A549 (cell line): ENCODE data around the gene CACNA1I. TPM values are rescaled to one million over a fixed set of nuclear protein-coding genes. Genes with fewer than 3 reads are reported as not detected.

ENCODE experiments used
- ATAC-seq, 2 experiments: fragments of 200-7000 bp in 1 of 2; fragments of >200 bp in 1 of 2; cut with Nextera tagmentation in 1 of 2; cut with Tn5 transposase in 1 of 2; 3 replicates each; pipeline versions ENCODE4 v1.8.0 to v1.9.1; 2018 to 2020; ENCODE audit warnings: mild to moderate bottlenecking in 1 of 2, moderate library complexity in 1 of 2
- CTCF ChIA-PET: fragments of 300-600 bp; sonication (Branson Sonifier 250); formaldehyde crosslinking; extraction: SDS; loops from one replicate; lab custom pipeline; 2021; ENCODE audit warnings: antibody characterized with exemption, inconsistent platforms; lab: Yijun Ruan, JAX
- POLR2A ChIA-PET: fragments of 350-600 bp; formaldehyde crosslinking; extraction: SDS; loops from one replicate; lab custom pipeline; 2021; ENCODE audit warnings: antibody characterized with exemption, inconsistent platforms; lab: Yijun Ruan, JAX
- DNase-seq, 2 experiments: peaks; one replicate each; pipeline versions ENCODE4 v3.0.0 to v3.0.0-alpha.2; 2011 to 2016; ENCODE audit warnings: low read depth in 1 of 2, low spot score in 1 of 2
- FAIRE-seq: peaks from 2 replicates; lab custom pipeline; 2011; peaks lifted over from hg19 to GRCh38; lab: Jason Lieb, UNC
- H3K27ac ChIP-seq, 2 experiments: fragments of >200 bp; sonication (Bioruptor Twin); formaldehyde crosslinking; 3 replicates each; pipeline ENCODE4 v1.5.1; 2016 to 2017
- H3K4me1 ChIP-seq: fragments of >200 bp; sonication (Bioruptor Twin); formaldehyde crosslinking; 3 replicates; pipeline ENCODE4 v1.6.1; 2016
- H3K4me2 ChIP-seq: fragments of >200 bp; sonication (Bioruptor Twin); formaldehyde crosslinking; 3 replicates; pipeline ENCODE4 v1.6.1; 2016
- H3K4me3 ChIP-seq: fragments of >200 bp; sonication (Bioruptor Twin); formaldehyde crosslinking; 3 replicates; pipeline ENCODE4 v1.5.1; 2016
- H3K9me3 ChIP-seq: fragments of >200 bp; sonication (Bioruptor Twin); formaldehyde crosslinking; 3 replicates; pipeline ENCODE4 v1.6.1; 2016
- BHLHE40 ChIP-seq: IDR thresholded peaks from 2 replicates; pipeline ENCODE4 v1.6.1; 2012; ENCODE audit warnings: low read depth, low read length, inconsistent platforms
- CBX2 ChIP-seq: fragments of 200-600 bp; sonication (generic); IDR thresholded peaks from 2 replicates; pipeline ENCODE4 v1.6.1; 2016; ENCODE audit warnings: low read depth, mild to moderate bottlenecking, borderline replicate concordance
- FOXS1 ChIP-seq: fragments of 250-450 bp; sonication (Bioruptor Pico); IDR thresholded peaks from 2 replicates; pipeline ENCODE4 v1.5.0; 2020; ENCODE audit warnings: mild to moderate bottlenecking, moderate library complexity
- HEYL ChIP-seq: fragments of 250-450 bp; sonication (Bioruptor Pico); IDR thresholded peaks from 2 replicates; pipeline ENCODE4 v1.8.0; 2021; ENCODE audit warnings: mild to moderate bottlenecking, moderate library complexity
- HOXB5 ChIP-seq: fragments of 250-450 bp; sonication (Bioruptor Pico); IDR thresholded peaks from 2 replicates; pipeline ENCODE4 v1.5.0; 2020; ENCODE audit warnings: mild to moderate bottlenecking, moderate library complexity
- MAFK ChIP-seq: fragments of 450-650 bp; IDR thresholded peaks from 2 replicates; pipeline ENCODE4 v1.6.1; 2014; ENCODE audit not compliant: partially characterized antibody
- NPAS2 ChIP-seq: fragments of 250-450 bp; sonication (Bioruptor Pico); IDR thresholded peaks from 2 replicates; pipeline ENCODE4 v1.8.0; 2022; ENCODE audit warnings: mild to moderate bottlenecking, moderate library complexity, borderline replicate concordance
- PHF8 ChIP-seq: fragments of 200-600 bp; sonication (generic); IDR thresholded peaks from 2 replicates; pipeline ENCODE4 v1.6.1; 2016; ENCODE audit warnings: low read depth, mild to moderate bottlenecking, antibody characterized with exemption, moderate library complexity, borderline replicate concordance
- RAD21 ChIP-seq, 2 experiments: fragments of >200 bp in 1 of 2; sonication (Bioruptor Twin) in 1 of 2; formaldehyde crosslinking in 1 of 2; IDR thresholded peaks in 1 of 2; conservative IDR thresholded peaks in 1 of 2; 2 replicates in 1 of 2; 3 replicates in 1 of 2; pipeline ENCODE4 v1.6.1; 2012 to 2018; ENCODE audit warnings: inconsistent platforms in 1 of 2
- RCOR1 ChIP-seq: fragments of 150-350 bp; IDR thresholded peaks from 2 replicates; pipeline ENCODE4 v1.6.1; 2014; ENCODE audit warnings: antibody characterized with exemption, low read length, low read depth
- TP53 ChIP-seq: fragments of 250-450 bp; sonication (Bioruptor Pico); IDR thresholded peaks from 2 replicates; pipeline ENCODE4 v1.5.0; 2021; ENCODE audit warnings: mild to moderate bottlenecking, moderate library complexity
- ZFP36 ChIP-seq: fragments of 450-650 bp; IDR thresholded peaks from 2 replicates; pipeline ENCODE4 v1.6.1; 2014; ENCODE audit warnings: borderline replicate concordance; ENCODE audit not compliant: partially characterized antibody
- ZNF302 ChIP-seq: fragments of 250-450 bp; sonication (Bioruptor Pico); IDR thresholded peaks from 2 replicates; pipeline ENCODE4 v1.9.0; 2021; ENCODE audit warnings: inconsistent platforms, mild to moderate bottlenecking, moderate library complexity
- ZSCAN20 ChIP-seq: fragments of 250-450 bp; sonication (Bioruptor Pico); IDR thresholded peaks from 2 replicates; pipeline ENCODE4 v1.8.0; 2022; ENCODE audit warnings: mild to moderate bottlenecking, moderate library complexity
- WGBS: methylation state at CpG from one replicate; pipeline ENCODE4 v1.1.6; 2017; ENCODE audit errors: missing lambda C conversion rate; 5-methylcytosine and 5-hydroxymethylcytosine counted together
- polyA plus RNA-seq, 4 experiments: library from polyadenylated mRNA; depleted of rRNA in 3 of 4; stranded (reverse); fragments of >200 nt; fragmentation: RNase III in 1 of 4; extraction: RNeasy Plus Mini Kit Qiagen cat#74134 plus additional on column Dnase treatment in 1 of 4; gene quantifications; 2 replicates in 3 of 4; 3 replicates in 1 of 4; pipeline ENCODE4 v1.2.3, GENCODE V29; 2011 to 2017
- TF ChIP-seq, protein P1 (sequence below): IDR thresholded peaks from 2 replicates; pipeline ENCODE4 v1.6.1; 2012
- TF ChIP-seq, protein P2 (sequence below): fragments of >200 bp; sonication (Bioruptor Twin); formaldehyde crosslinking; IDR thresholded peaks from 3 replicates; pipeline ENCODE4 v1.5.1; 2016
- TF ChIP-seq, protein P3 (sequence below): fragments of >200 bp; sonication (Bioruptor Twin); formaldehyde crosslinking; IDR thresholded peaks from 2 replicates; pipeline ENCODE4 v1.6.1; 2016
- TF ChIP-seq, protein P4 (sequence below): fragments of 150-350 bp; IDR thresholded peaks from 2 replicates; pipeline ENCODE4 v1.6.1; 2014; ENCODE audit warnings: low read depth, mild to moderate bottlenecking, low read length
- TF ChIP-seq, protein P5 (sequence below): IDR thresholded peaks from 2 replicates; pipeline ENCODE4 v1.6.1; 2012; ENCODE audit warnings: low read depth, borderline replicate concordance
- TF ChIP-seq, protein P6 (sequence below): fragments of >200 bp; sonication (Bioruptor Twin); formaldehyde crosslinking; IDR thresholded peaks from 3 replicates; pipeline ENCODE4 v1.6.1; 2016
- TF ChIP-seq, protein P7 (sequence below): fragments of 450-650 bp; IDR thresholded peaks from 2 replicates; pipeline ENCODE4 v1.6.1; 2014; ENCODE audit warnings: antibody characterized with exemption

CACNA1I gene
- polyA plus RNA-seq, 2 of the 4 experiments (the other 2 are of a cell fraction): 0.03 to 0.13 TPM

DNA sequence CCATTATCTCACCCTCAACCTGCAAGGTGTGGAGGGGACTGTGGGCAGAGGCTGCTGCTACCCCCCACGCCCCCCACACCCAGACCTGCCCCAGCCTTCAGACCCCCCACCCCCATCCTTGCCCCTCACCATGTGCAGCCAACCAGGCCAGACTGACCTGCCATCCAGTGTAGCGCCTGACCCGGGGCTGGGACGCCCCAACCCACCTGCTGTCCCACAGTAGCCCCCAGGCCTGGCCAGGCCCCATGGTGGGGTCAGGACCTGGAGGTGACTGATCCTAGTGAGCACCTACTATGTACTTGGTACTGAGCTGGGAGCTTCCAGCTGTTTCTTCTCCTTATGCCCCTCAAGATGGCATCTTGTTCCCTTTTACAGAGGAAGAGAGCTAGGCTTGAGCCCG lies 113.1 kb downstream of the CACNA1I start (continued):
- TF ChIP-seq CBX2 (no peak), FOXS1 (no peak), ZSCAN20 (no peak)
- TF ChIP-seq, protein P1, sequence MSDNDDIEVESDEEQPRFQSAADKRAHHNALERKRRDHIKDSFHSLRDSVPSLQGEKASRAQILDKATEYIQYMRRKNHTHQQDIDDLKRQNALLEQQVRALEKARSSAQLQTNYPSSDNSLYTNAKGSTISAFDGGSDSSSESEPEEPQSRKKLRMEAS: no peak
- TF ChIP-seq, protein P2, sequence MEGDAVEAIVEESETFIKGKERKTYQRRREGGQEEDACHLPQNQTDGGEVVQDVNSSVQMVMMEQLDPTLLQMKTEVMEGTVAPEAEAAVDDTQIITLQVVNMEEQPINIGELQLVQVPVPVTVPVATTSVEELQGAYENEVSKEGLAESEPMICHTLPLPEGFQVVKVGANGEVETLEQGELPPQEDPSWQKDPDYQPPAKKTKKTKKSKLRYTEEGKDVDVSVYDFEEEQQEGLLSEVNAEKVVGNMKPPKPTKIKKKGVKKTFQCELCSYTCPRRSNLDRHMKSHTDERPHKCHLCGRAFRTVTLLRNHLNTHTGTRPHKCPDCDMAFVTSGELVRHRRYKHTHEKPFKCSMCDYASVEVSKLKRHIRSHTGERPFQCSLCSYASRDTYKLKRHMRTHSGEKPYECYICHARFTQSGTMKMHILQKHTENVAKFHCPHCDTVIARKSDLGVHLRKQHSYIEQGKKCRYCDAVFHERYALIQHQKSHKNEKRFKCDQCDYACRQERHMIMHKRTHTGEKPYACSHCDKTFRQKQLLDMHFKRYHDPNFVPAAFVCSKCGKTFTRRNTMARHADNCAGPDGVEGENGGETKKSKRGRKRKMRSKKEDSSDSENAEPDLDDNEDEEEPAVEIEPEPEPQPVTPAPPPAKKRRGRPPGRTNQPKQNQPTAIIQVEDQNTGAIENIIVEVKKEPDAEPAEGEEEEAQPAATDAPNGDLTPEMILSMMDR: no peak
- TF ChIP-seq, protein P3, sequence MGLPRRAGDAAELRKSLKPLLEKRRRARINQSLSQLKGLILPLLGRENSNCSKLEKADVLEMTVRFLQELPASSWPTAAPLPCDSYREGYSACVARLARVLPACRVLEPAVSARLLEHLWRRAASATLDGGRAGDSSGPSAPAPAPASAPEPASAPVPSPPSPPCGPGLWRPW: no peak

DNA sequence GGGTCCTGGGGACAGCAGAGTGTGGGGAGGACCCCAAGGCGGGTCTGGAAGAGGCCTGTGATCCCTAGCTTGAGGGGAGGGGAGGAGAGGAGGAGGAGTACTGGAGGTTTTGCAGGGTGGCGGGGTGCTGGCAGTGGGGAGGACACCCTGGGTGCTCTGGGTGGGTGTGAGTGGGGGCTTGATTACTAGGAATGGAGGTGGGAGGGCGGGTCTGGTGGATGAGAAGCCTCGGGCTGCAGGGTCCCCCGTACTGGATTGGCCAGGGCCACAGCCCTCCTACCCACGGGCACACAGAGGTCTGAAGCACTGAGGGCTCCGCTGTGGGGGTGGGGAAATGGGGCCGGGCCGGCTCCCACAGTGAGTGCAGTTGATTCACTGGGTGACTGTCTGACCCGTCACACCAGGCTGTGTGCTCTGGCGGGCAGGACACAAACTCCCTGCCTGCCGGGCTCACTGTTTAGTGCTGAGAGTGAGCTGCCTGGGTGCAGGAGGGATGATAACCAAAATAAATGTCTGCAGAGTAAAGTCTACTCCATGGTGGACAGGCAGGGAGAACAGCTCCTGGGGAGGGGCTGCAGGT lies 114.2 kb downstream of the CACNA1I start:
- Histone ChIP-seq H3K9me3 (no peaks in the 10 kb centered on the region), H3K27ac (no peak overlapping the region), H3K4me2 (no peak overlapping the region), H3K4me3 (no peak overlapping the region), H3K4me1 (no peaks in the 10 kb centered on the region)
- no peak for TF ChIP-seq NPAS2 (CRISPR knock-in tag)
- TF ChIP-seq ZFP36: no peak
- no peak for TF ChIP-seq MAFK
- TF ChIP-seq, protein P2: no peak
- TF ChIP-seq, protein P4, sequence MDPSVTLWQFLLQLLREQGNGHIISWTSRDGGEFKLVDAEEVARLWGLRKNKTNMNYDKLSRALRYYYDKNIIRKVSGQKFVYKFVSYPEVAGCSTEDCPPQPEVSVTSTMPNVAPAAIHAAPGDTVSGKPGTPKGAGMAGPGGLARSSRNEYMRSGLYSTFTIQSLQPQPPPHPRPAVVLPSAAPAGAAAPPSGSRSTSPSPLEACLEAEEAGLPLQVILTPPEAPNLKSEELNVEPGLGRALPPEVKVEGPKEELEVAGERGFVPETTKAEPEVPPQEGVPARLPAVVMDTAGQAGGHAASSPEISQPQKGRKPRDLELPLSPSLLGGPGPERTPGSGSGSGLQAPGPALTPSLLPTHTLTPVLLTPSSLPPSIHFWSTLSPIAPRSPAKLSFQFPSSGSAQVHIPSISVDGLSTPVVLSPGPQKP: no peak
- no peak for TF ChIP-seq RAD21 (conservative IDR thresholded peaks at IDR 0.05 in 1 of 2, IDR thresholded peaks at IDR 0.05 in 1 of 2)
- TF ChIP-seq, protein P3: no peak
- TF ChIP-seq, protein P5, sequence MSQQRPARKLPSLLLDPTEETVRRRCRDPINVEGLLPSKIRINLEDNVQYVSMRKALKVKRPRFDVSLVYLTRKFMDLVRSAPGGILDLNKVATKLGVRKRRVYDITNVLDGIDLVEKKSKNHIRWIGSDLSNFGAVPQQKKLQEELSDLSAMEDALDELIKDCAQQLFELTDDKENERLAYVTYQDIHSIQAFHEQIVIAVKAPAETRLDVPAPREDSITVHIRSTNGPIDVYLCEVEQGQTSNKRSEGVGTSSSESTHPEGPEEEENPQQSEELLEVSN: no peak
- no peak for TF ChIP-seq PHF8
- TF ChIP-seq ZSCAN20: no peak
- TF ChIP-seq, protein P6, sequence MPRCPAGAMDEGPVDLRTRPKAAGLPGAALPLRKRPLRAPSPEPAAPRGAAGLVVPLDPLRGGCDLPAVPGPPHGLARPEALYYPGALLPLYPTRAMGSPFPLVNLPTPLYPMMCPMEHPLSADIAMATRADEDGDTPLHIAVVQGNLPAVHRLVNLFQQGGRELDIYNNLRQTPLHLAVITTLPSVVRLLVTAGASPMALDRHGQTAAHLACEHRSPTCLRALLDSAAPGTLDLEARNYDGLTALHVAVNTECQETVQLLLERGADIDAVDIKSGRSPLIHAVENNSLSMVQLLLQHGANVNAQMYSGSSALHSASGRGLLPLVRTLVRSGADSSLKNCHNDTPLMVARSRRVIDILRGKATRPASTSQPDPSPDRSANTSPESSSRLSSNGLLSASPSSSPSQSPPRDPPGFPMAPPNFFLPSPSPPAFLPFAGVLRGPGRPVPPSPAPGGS: no peak
- no peak for TF ChIP-seq ZNF302
- TF ChIP-seq BHLHE40: no peak
- TF ChIP-seq TP53: no peak
- no peak for TF ChIP-seq RCOR1
- no peak for TF ChIP-seq HEYL (CRISPR knock-in tag)
- TF ChIP-seq HOXB5 (CRISPR knock-in tag): no peak
- TF ChIP-seq, protein P7, sequence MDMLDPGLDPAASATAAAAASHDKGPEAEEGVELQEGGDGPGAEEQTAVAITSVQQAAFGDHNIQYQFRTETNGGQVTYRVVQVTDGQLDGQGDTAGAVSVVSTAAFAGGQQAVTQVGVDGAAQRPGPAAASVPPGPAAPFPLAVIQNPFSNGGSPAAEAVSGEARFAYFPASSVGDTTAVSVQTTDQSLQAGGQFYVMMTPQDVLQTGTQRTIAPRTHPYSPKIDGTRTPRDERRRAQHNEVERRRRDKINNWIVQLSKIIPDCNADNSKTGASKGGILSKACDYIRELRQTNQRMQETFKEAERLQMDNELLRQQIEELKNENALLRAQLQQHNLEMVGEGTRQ: no peak
- FAIRE-seq: no peak
- no peak for DNase-seq
- WGBS: 34% methylated on average over 9 of the region's 12 CpGs
- CTCF ChIA-PET: no interaction called here
- ATAC-seq: no peak; a peak in 1 of 6 replicates
- POLR2A ChIA-PET: no interaction called here
